Subcutaneous adipose tissue (tissue), 4 donors: ENCODE results near the gene KCNE4. TPM values are rescaled to one million over a fixed set of nuclear protein-coding genes. Genes with fewer than 3 reads are reported as not detected.

Experiments used
- CTCF ChIP-seq: fragments of 450-650 bp; IDR thresholded peaks from one replicate; pipeline ENCODE4 v1.5.1; 2016; ENCODE audit warnings: low read depth, mild to moderate bottlenecking, control low read depth, antibody characterized with exemption, moderate library complexity
- total RNA-seq, 4 donors: library from RNA; depleted of rRNA; stranded (reverse); fragments of >200 nt; gene quantifications; one replicate each; pipeline ENCODE4 v1.1.0, GENCODE V29; 2016

The KCNE4 gene
- total RNA-seq, 4 donors from 2014 or later: 2.9 to 8.5 (median 6.8) TPM

DNA sequence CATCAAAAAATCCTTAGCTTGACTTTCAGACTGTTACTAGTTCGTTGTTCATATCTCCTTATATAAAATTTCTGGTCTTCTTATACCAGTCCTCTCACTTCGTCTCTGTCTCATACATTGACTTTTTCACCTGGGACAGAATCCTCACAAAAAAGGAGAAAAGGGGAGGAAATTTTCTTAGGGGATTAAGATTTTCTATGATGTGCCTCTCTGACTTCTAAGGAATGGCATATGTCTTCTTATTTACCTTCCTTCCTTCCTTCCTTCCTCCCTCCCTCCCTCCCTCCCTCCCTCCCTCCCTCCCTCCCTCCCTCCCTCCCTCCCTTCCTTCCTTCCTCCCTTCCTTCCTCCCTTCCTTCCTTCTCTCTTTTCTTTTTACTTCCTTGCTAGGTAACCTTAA lies 27.9 kb downstream of the KCNE4 start:
- no peak for TF ChIP-seq CTCF

- no peak for TF ChIP-seq CTCF
Measured at GRCh38 chr2:223081789-223082188, 29.8 kb downstream of the KCNE4 start.

DNA sequence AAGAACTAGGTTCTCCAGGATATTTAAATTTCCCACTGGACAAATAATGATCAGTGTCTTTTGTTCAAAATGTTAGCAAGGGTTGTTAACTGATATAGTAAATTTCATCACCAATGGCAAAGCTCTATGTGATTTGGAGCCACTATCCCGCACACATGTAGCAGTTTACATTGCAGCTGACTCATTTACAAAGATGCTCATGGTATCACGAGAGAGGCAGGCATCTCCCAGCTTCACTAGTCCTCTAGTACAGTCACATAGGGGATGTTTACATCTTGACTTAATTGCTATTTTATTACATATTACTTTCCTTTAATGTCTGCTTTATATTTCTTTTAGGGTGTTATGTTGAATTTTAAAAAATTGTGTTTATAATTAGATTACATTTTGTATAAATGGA lies 30.7 kb downstream of the KCNE4 start:
- TF ChIP-seq CTCF: no peak

DNA sequence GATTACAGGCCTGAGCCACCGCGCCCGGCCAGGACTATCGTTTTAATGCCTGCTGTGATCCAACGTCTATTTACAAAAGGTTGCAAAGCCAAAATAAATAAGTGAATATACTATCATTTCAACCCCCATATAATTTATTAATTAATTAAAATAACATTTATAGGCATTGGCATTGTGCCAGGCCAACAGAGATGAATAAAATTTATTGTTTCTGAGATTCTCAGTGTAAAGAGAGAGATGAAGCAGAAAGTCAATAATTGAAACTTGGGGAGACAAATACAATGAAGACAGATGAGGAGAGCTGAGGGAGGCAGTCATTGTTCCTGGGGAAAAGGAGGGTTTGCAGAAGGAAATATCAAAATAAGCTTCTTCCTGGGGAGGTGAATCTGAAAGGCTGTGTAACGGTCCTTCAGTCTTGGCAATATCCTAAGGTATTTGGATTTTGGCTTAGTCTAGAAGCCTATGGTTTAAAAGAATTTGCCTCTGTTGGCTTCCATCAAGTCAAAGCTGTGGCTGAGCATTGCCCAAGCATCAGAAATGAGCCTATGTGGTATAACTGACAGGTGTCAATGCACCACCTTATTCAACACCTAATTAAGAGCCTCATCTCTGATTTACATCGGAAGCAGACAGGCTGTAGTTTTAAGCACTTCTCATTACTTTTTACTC lies 31.5 kb downstream of the KCNE4 start:
- TF ChIP-seq CTCF: no peak

GRCh38 chr2:223084873-223085272 lies 32.9 kb downstream of the KCNE4 start:
- no peak for TF ChIP-seq CTCF

DNA sequence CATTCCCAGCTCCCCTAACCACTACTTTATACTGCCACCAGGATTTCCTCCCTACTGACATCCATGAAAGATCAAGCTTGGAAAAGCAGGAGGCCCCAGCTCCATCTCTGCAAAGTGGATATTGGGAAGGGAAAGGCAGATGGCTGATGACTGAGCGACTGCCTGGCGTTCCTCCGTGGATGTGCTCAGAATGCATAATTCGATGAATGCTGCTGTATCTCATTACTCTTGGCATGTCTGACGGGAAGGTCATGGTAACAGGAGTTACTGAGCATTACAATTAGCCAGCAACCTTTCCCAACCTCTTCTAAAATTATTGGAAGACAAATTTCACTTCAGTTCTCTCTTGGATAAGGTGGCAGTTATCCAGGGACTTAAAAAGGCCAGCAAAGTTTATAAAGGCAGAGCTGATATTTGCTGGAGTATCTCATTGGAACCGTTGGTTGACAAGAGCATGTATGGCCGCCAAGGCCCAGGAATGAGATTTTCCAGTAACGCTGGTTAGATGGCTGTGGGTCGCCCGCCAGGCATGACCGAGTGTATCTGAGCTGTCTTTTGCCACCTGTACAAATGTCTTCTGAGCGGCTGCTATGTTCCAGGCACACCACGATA lies 34.5 kb downstream of the KCNE4 start:
- no peak for TF ChIP-seq CTCF

DNA sequence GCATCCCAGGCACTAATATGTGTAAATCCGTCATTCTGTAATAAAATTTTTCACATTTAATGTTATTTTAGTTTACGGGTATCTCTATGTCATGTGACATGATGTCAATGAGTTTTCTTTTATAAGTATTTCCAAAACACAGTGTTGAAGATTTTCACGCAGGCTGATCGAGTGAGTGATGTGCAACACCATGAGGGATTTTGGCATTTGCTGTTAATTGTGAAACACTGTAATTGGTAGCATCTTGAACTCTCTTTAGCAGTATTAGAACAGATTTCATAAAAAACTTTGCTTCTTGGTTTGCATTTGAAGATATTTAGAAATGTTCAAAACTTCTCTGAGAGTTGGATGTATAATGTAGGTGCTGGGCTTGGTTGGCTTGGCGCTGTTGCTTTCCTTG lies 35.5 kb downstream of the KCNE4 start:
- no peak for TF ChIP-seq CTCF
